ENCODE results near the gene PDE1A. TPM values are rescaled to one million over a fixed set of nuclear protein-coding genes. Genes with fewer than 3 reads are reported as not detected.

PDE1A gene
- total and polyA plus RNA-seq, 2 of the 4 experiments (the other 2 are of a cell fraction): 0.24 to 0.90 TPM

DNA sequence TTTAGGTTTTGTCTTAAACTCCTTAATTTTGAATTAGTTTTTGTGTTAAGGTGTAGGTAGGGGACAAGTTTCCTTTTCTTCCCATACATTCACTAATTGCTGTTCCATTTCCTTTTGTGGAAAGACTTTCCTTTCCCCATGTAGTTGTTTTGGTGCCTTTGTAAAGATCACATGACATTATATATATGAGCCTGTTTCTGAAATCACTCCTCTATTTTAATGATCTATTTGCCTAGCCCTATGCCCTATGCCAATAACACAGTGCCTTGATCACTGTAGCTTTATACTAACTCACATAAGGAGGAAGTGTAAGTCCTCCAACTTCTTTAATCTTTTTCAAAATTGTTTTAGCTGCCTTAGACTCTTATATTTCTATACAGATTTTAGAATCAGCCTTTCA is 229.3 kb downstream of the PDE1A start:
- Histone ChIP-seq H3K14ac (replicated peaks; ENCODE audit: low read depth, low read length) (no peak overlapping the region), H2BK15ac (ENCODE audit: low read depth, low read length) (no peak overlapping the region), H2AK9ac (replicated peaks; ENCODE audit: low read depth, low read length, poor library complexity) (no peak overlapping the region), H3K18ac (ENCODE audit: low read depth, low read length) (no peak overlapping the region), H2BK20ac (ENCODE audit: low read depth, low read length) (no peak overlapping the region), H3K27me3 (ENCODE audit: control insufficient read depth, insufficient read depth, low read length) (no peaks in the 10 kb centered on the region), H3K36me3 (ENCODE audit: control insufficient read depth, insufficient read depth, low read length) (no peaks in the 10 kb centered on the region), H2AK5ac (ENCODE audit: low read depth, low read length) (no peak overlapping the region), H3K23ac (ENCODE audit: low read depth, low read length) (no peak overlapping the region), H2BK5ac (ENCODE audit: low read depth, low read length, poor library complexity, severe bottlenecking) (no peak overlapping the region), H3K4me3 (ENCODE audit: insufficient read depth, low read depth, low read length) (no peak overlapping the region), H3K9ac (ENCODE audit: low read depth, low read length) (no peak overlapping the region), H3K9me1 (ENCODE audit: insufficient read depth, low read length) (no peaks in the 10 kb centered on the region), H3K9me3 (ENCODE audit: control insufficient read depth, insufficient read depth, low read length) (no peaks in the 10 kb centered on the region), H3K56ac (ENCODE audit: extremely low read depth, insufficient read depth, low read length) (no peak overlapping the region), H3K79me1 (ENCODE audit: low read depth in 1 of 2, low read length in 2 of 2) (no peaks in the 10 kb centered on the region), H2AFZ (replicated peaks; ENCODE audit: low read length, poor library complexity) (no peak overlapping the region), H4K91ac (ENCODE audit: insufficient read depth, low read depth, low read length) (no peak overlapping the region), H4K8ac (ENCODE audit: low read depth in 2 of 2, low read length in 2 of 2) (no peak overlapping the region), H2BK120ac (ENCODE audit: low read depth, low read length) (no peak overlapping the region), H3K4me1 (ENCODE audit: control insufficient read depth, insufficient read depth, low read length) (no peaks in the 10 kb centered on the region), H3K4me2 (ENCODE audit: low read depth, low read length) (no peak overlapping the region), H3K27ac (ENCODE audit: insufficient read depth, low read length) (no peak overlapping the region), H3K4ac (ENCODE audit: low read depth, low read length) (no peak overlapping the region), H4K5ac (ENCODE audit: low read depth, low read length) (no peak overlapping the region), H4K20me1 (ENCODE audit: insufficient read depth, low read length) (no peaks in the 10 kb centered on the region)
- intact Hi-C loops (cut with micrococcal nuclease): loop anchor here (10.0 kb wide), 1 partner anchor 227 kb away; the partner anchor contains the start of gene PDE1A
- in situ Hi-C loops (cut with MboI; ENCODE audit: low sequenced_read_pairs): no loop called here
- CTCF ChIA-PET: no interaction called here
- POLR2A ChIA-PET (ENCODE audit: unreplicated experiment): no interaction called here
- DNase-seq (no peak), ATAC-seq (ENCODE audit: low read depth) (no peak)
- BruUV-seq (replicated peaks): no TSS peak
- TF ChIP-seq FOS (IDR thresholded peaks at IDR 0.05; ENCODE audit: low read depth, low read length) (no peak), POLR2A (IDR thresholded peaks at IDR 0.05; ENCODE audit: low read depth, low read length) (no peak)
- TF ChIP-seq, protein P1, sequence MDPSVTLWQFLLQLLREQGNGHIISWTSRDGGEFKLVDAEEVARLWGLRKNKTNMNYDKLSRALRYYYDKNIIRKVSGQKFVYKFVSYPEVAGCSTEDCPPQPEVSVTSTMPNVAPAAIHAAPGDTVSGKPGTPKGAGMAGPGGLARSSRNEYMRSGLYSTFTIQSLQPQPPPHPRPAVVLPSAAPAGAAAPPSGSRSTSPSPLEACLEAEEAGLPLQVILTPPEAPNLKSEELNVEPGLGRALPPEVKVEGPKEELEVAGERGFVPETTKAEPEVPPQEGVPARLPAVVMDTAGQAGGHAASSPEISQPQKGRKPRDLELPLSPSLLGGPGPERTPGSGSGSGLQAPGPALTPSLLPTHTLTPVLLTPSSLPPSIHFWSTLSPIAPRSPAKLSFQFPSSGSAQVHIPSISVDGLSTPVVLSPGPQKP (IDR thresholded peaks at IDR 0.05; ENCODE audit: borderline replicate concordance, low read depth, low read length): no peak
- dilution Hi-C loops (cut with HindIII; ENCODE audit: low sequenced_read_pairs, unreplicated experiment): loop anchor here (25.0 kb wide), 1 partner anchor 465 kb away; no protein-coding TSS in a partner anchor
